GM21576 (cell line): ENCODE measurements around the gene BHLHA9.
"Not testable (repeated sequence)": the region's sequence is repeated elsewhere in the genome, so short reads cannot be mapped to it uniquely, and the experiment has no call there.

Experiments
- ATAC-seq: cut with Tn5 transposase; IDR thresholded peaks from one replicate; pipeline ENCODE4 v1.9.1; 2021; ENCODE audit warnings: mild to moderate bottlenecking, moderate library complexity; ENCODE audit not compliant: unreplicated experiment

BHLHA9 gene

GRCh38 chr17:1298606-1299005, 28.4 kb downstream of the BHLHA9 start:
- no peak for ATAC-seq

- no peak for ATAC-seq
These were observed 29.5 kb downstream of the BHLHA9 start for GRCh38 chr17:1299552-1300370.

- no peak for ATAC-seq
These were observed 30.2 kb downstream of the BHLHA9 start for GRCh38 chr17:1300371-1300905.

- ATAC-seq = no peak
These were observed 31.3 kb downstream of the BHLHA9 start for GRCh38 chr17:1301546-1301945.

- ATAC-seq = no peak
These were observed 32.5 kb downstream of the BHLHA9 start for GRCh38 chr17:1302761-1303160.

DNA sequence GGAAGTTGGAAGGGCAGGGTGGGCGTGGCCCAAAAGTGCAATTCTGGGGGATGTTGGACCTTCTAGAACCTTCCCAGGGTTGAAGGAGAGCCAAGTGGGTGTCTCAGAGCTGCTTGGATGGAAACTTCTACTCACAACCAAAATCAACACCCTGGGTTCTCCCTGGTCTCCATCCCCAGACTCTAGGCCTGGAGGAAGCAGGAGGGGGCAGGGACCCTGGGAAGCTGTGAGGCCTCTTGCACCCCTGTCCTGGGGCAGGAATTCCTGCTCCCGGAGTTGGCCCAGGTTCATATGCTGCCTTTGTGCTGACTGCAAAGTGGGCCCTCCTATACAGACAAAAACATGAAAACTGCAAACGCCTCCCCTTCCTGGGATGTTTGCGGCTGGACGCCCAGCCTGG, 34.3 kb downstream of the BHLHA9 start:
- ATAC-seq = no peak

GRCh38 chr17:1304962-1305563, 34.8 kb downstream of the BHLHA9 start:
- no peak for ATAC-seq

- not testable (repeated sequence) for ATAC-seq
These were observed 37.6 kb downstream of the BHLHA9 start for GRCh38 chr17:1307829-1308228.

GRCh38 chr17:1312261-1312870, 42.1 kb downstream of the BHLHA9 start:
- no peak for ATAC-seq

GRCh38 chr17:1313270-1314005, 43.2 kb downstream of the BHLHA9 start:
- no peak for ATAC-seq

GRCh38 chr17:1315409-1315808, 45.2 kb downstream of the BHLHA9 start:
- no peak for ATAC-seq

GRCh38 chr17:1315891-1316403, 45.7 kb downstream of the BHLHA9 start:
- ATAC-seq = no peak
